SH-SY5Y (cell line): ENCODE data around the gene GLDC.

Source experiments
- GATA2 ChIP-seq: IDR thresholded peaks from 2 replicates; pipeline ENCODE4 v1.6.1; 2011; ENCODE audit warnings: mild to moderate bottlenecking, low read depth, low read length
- GATA3 ChIP-seq: IDR thresholded peaks from 2 replicates; pipeline ENCODE4 v1.6.1; 2011; ENCODE audit warnings: low read depth, mild to moderate bottlenecking, low read length, moderate library complexity

DNA sequence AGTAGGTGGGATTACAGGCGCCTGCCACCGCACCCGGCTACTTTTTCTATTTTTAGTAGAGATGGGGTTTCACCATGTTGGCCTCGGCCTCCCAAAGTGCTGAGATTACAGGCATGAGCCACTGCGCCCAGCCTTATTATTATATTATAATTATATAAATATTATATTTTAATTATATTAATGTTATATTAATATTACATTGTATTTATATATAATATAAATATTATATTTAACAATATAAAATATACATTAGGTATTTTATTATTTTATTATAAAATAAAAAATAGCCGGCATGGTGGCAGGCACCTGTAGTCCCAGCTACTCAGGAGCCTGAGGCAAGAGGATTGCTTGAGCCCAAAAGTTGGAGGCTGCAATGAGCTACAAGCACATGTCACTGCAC is 21.6 kb upstream of the GLDC start:
- TF ChIP-seq GATA2: no peak
- no peak for TF ChIP-seq GATA3
